GM18867 (cell line): ENCODE measurements around the gene NOXA1.
"Not testable (repeated sequence)": the region's sequence is repeated elsewhere in the genome, so short reads cannot be mapped to it uniquely, and the experiment has no call there.

Experiments used
- ATAC-seq: cut with Tn5 transposase; IDR thresholded peaks from one replicate; pipeline ENCODE4 v1.9.1; 2021; ENCODE audit warnings: mild to moderate bottlenecking, moderate library complexity; ENCODE audit not compliant: unreplicated experiment

NOXA1 gene

DNA sequence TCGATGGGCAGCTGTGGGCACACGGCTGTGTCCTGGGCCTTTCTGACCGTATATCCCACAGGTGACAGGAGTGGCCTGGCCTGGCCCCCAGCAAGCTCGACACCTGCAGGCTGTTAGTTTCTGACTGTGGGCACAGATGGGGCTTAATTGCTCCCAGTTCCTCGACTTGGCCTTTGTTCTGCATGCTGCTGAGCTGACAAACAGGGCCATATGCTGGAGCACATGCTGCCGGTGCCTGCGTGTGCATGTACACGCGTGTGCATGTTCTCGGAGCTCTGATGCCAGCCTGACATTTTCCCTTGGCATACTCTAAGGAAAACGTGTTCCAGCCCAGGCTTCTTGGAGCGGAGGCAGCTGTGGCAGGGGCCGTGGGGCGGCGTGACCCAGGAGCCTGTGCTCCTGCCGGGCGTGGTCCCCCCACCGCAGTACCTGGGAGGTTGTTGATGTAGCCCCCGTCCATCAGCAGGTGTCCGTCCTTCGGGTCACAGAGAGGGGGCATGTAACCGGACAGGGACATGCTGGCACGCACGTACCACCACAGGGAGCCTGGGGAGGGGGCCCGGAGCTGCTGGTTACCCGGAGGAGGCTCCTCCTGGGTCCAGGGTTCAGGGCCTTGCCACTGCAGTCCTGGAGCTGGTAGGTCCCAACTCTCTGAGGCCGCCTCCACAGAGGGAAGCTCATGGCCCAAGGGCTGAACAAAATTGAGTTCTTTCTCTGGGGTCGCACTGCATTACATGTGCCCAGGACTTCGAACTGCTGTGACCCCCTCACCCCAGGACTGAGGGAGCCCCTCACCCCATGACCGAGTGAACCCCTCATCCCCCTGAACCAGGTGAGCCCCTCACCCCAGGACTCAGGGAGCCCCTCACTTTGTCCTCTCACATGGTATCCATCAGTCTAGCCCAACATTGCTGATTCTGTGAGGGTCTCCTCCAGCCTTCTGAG lies 40.1 kb downstream of the NOXA1 start:
- no peak for ATAC-seq

DNA sequence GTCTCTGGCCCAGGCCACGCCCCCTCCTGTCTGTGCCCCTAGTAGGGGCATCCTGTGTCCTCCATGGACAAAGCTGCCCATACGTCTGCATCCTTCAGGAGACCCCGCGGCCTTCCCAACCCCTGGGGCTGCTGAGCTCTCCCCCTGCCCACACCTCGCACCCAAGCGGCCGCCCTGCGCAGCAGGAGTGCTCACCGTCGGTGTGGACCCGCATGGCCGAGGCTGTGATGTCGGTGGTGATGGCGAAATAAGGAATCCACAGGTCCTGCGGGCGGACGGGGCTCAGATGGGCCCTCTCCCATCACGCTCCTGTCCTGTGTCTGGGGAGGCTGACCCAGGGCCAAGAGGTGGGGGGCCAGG lies 40.7 kb downstream of the NOXA1 start:
- ATAC-seq, result no peak

DNA sequence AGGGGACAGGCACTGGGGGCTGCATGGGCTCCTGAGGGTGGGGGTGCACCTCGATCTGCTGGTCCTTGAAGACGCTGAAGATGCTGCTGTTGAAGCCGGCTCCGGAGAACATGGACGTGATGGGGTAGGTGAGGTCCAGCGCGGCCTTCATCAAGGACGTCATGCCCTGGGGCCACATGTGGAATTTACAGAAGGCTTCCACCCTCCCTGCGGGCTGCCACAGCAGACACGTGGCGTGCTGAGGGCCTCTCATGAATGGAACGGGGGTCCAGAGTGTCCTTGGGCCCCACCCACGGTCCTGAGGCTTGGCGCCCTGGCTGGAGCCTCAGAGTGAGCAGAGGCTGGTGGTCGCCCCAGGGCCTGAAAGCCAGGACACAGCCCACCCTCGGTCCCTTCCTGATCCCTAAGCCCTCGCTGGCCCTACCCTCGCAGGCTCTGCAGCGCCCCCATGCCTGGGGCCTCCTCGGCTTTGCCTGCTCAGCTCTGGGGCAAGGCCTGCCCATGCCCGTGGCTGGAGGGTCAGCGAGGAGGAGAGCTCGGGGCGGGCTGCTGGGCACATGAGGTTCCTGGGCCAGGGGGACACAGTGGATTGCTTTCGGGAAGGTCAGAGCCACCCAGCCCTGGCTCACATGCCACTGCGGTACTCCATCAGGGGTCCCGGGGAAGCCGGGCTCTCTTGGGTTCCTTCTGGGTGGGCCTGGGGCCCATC lies 41.3 kb downstream of the NOXA1 start:
- no peak for ATAC-seq

GRCh38 chr9:137465000-137465719 lies 42.0 kb downstream of the NOXA1 start:
- no peak for ATAC-seq

DNA sequence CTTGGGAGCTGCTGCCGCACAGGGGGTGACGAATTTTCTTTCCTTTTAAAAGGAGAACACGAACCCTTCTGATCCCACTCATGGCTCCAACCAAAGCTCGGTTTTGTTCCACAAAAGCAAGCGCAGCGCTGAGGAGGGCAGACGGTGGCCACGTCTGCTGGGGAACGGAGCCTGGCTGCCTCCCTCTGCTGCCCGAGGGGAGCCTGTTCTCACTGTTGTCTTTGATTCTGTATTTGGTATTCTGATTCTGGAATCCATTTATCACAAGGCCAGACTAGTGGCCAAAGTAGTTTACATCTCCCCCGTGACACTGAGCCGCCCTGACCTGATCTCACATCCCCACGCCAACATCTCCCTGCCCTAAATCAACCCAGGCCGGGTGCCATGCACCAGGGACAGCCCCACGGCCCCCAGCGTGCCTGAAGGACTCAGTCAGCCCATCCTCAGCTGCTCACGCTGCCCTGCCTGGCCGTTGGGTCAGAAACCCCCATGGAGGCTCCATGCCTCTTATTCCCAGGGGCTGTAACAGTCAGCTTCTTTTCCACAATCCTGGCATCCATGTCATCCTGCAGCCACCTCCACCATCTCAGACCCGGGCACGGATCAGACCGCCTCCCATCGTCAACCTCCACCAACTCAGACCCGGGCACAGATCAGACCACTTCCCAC lies 42.7 kb downstream of the NOXA1 start:
- no peak for ATAC-seq

- ATAC-seq, result not testable (repeated sequence)
These were observed 43.3 kb downstream of the NOXA1 start for GRCh38 chr9:137466389-137467085.

- no peak for ATAC-seq
These were observed 44.0 kb downstream of the NOXA1 start for GRCh38 chr9:137467161-137467581.

- ATAC-seq, result no peak
These were observed 44.7 kb downstream of the NOXA1 start for GRCh38 chr9:137467896-137468295.

GRCh38 chr9:137470785-137471184 lies 47.6 kb downstream of the NOXA1 start:
- ATAC-seq, result no peak

- ATAC-seq, result no peak
These were observed 51.1 kb downstream of the NOXA1 start for GRCh38 chr9:137474271-137474670.

- ATAC-seq, result no peak
These were observed 52.5 kb downstream of the NOXA1 start for GRCh38 chr9:137475666-137476065.

DNA sequence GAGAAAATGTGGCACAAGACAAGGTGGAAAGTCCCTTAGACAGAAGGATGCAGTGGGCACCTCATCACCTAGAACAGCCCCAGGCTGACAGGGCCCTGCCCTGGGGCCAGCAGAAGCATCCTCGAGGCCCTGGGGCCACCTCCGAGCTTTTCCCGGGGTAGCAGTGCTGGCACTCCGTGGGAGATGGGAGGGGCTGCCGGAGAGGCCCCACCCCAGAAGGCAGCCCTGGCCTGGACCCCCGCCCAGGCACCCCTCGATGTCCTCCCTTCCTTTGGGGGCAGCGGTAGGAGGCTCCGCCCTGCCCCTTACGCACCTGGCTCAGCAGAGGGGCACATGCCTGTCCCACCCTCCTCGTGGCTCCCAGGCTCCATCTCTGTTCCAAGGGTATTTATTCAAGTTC lies 53.7 kb downstream of the NOXA1 start:
- no peak for ATAC-seq

- no peak for ATAC-seq
These were observed 54.8 kb downstream of the NOXA1 start for GRCh38 chr9:137477778-137478612.

DNA sequence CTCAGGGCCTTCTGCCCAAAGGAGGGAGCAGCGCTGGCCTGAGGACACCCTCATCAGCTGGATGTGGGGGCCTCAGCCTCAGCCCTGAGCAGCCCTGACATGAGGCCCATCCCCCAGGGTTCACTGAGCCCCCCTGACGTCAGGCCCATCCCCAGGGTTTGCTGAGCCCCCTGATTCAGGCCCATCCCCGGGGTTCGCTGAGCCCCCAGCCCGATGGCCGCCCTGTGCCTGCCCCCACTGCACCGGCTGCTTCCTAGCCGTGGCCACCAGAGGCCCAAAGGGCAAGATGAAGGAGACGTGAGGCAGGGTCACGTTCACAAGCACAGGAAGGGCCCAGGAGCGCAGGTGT lies 55.4 kb downstream of the NOXA1 start:
- no peak for ATAC-seq

DNA sequence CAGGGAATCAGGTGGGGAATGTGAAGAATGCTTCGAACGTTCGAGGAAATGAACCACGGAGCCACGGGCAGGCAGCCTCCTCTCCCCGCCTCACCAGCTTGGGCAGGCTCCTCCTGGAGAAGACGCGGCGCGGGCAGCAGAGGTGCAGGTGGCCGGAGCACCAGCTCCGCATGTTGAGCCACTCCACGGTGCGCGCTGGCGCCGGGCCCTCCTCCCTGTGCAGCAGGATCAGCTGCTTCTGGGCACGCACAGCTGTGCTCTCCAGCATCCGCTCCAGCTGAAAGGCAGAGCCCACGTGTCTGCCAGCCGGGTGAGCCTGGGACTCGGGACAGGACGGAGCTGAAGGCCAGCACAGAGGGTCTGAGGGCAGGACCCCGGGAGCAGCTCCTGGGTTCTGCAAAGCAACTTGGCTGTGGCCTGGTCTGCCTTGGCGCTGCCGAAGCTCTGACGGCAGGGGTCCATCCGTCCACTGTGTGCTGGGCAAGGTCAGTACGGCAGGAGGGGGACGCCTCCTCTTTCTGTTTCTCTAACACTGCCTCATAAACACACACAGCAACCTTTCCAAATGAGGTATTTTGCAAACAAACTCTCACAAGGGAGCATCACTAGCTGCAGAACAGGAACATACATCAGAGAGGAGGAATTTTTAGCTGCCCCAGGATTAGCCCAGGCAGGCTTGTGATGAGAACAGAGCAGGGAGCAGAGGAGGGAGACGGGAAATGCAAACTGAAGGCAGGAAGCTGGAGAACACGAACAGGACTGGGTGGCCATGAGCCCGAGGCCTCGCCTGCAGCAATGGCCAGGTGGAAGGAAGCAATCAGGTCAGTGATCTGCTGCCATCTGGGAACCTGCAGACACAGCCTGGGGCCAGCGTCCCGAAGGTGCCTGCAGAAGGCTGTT lies 56.0 kb downstream of the NOXA1 start:
- ATAC-seq, result no peak

GRCh38 chr9:137479892-137480685 lies 56.9 kb downstream of the NOXA1 start:
- ATAC-seq, result no peak
